GM12864 (cell line): ENCODE measurements around the gene CNST.

Experiments
- DNase-seq: peaks from one replicate; pipeline ENCODE4 v3.0.0-alpha.2; 2011; ENCODE audit warnings: low read depth
- H3K4me3 ChIP-seq: 2 replicates; pipeline ENCODE4 v1.5.1; 2011; ENCODE audit warnings: mild to moderate bottlenecking, low read depth, low read length, control low read depth
- CTCF ChIP-seq: IDR thresholded peaks from 2 replicates; pipeline ENCODE4 v1.5.1; 2011; ENCODE audit warnings: low read depth, mild to moderate bottlenecking, moderate library complexity, low read length, control low read depth, inconsistent platforms; ENCODE audit errors: missing control alignments

The CNST gene

DNA sequence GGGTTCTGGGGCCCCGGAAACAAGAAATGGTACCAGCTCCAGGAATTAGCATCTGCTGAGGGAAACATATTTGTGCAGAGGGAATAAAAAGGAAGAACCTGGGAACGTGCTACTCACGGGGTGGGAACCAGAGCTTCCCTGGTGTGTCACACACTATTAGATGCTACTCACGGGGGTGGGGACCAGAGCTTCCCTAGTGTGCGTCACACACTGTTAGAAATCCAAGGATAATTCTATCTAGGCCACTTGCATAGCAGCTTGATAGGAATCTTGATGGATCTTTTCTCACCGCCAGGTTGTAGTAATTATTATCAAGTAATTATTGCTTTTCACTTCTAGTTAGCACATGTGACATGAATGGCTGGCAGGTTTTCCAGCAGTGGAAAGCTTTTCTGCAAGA lies 103.4 kb downstream of the CNST start:
- no peak for TF ChIP-seq CTCF
- no peak overlapping the region for H3K4me3 ChIP-seq
- DNase-seq = no peak

DNA sequence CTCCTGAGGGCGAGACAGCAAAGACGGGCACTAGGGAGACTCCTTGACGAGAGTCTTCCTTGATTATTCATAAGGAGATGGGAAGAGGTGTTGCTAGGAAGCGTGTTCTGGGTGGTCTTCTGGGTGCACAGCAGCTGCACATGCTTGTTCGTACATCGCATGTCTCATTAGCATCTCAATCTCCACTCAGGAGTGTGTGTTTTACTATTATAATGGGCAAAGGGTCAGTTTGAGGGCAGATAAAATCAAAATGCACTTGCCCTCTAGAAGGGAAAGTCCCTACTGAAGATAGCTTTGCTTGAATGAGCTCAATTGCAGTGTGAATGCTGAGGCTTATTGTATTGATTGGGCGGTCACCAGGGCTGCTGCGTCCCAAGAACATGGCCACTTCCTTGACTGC lies 107.8 kb downstream of the CNST start:
- H3K4me3 ChIP-seq = no peak overlapping the region
- no peak for DNase-seq
- TF ChIP-seq CTCF = no peak

DNA sequence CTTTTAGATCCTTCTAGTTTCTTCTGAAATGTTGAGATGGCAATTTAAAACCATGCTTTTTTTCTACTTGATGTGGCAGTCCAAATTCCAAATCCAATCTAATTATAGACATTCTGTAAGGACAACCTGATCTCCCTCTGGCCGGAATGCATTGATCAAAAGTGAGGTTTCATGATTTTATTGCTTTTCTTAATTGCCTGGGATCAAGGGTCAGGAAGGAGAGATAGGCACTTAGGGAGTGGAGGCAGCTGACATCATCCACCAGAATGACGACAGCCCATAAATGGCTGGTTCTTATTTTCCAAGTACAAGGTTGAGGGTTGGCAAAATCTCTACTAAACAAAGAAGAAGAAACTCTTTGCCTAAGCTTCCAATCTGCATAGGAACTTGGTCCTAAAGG lies 111.6 kb downstream of the CNST start:
- no peak for TF ChIP-seq CTCF
- H3K4me3 ChIP-seq = no peak overlapping the region
- no peak for DNase-seq

GRCh38 chr1:246678816-246679793 lies 112.8 kb downstream of the CNST start:
- TF ChIP-seq CTCF = no peak
- DNase-seq = no peak
- H3K4me3 ChIP-seq = no peak overlapping the region

DNA sequence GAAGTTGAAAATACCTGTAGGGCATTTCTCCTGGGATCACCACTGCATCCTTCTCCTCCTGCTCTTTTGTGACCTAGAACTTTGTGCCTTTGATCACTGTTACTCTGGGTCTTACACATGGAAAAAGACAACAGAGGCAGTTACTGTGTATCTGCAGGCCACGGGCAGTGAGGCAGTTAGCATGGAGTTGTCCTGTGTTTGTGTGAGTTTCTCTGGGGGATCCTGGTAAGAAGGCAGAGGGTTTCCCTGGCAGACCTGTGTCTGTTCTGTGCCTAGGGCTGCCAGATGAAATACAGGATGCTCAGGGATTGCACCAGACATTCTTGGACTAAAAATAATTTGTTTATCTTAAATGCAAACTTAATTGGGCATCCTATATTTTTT lies 113.5 kb downstream of the CNST start:
- no peak overlapping the region for H3K4me3 ChIP-seq
- TF ChIP-seq CTCF = no peak
- DNase-seq = no peak

DNA sequence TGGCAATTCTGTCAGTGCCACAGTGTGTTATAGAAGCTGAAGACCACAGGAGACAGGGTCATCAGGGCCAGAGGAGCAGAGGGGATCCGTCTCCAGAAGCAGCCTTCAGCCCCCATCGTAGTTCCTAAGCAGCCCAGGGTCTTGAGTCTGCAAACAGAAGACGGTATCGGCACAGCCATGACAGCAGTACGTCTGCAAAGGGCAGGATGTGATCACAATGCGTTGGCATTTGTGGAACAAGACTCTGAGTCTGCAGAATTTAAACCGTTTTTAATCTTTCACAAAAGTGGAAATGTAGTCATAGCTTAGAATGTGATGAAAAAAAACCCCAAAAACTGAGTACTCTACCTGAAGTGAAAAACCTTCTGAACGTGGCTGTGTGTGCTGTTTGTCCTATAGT lies 113.9 kb downstream of the CNST start:
- no peak for TF ChIP-seq CTCF
- no peak overlapping the region for H3K4me3 ChIP-seq

GRCh38 chr1:246680696-246681130 lies 114.5 kb downstream of the CNST start:
- no peak for TF ChIP-seq CTCF
- no peak overlapping the region for H3K4me3 ChIP-seq
- no peak for DNase-seq

More for the DNA sequence above, 113.9 kb downstream of the CNST start:
- no peak for DNase-seq
